GM13976 (cell line): Measurements from ENCODE around the gene CARF.
"Not testable (repeated sequence)": the region's sequence is repeated elsewhere in the genome, so short reads cannot be mapped to it uniquely, and the experiment has no call there.

Experiments
- DNase-seq: peaks from one replicate; pipeline ENCODE4 v3.0.0; 2012; ENCODE audit warnings: low spot score
- in situ Hi-C: fragments of 300-500 bp; cut with MboI; formaldehyde crosslinking; loops from one replicate; pipeline ENCODE4 v1.12.0; 2022; ENCODE audit warnings: low sequenced_read_pairs, mixed read lengths, inconsistent platforms; ENCODE audit not compliant: unreplicated experiment
- TF ChIP-seq, protein P1 (sequence below): IDR thresholded peaks from 2 replicates; pipeline ENCODE4 v1.5.1; 2012; ENCODE audit warnings: borderline replicate concordance, mild to moderate bottlenecking; ENCODE audit not compliant: insufficient read depth; ENCODE audit errors: extremely low read depth, missing control alignments, control extremely low read depth

Gene CARF

DNA sequence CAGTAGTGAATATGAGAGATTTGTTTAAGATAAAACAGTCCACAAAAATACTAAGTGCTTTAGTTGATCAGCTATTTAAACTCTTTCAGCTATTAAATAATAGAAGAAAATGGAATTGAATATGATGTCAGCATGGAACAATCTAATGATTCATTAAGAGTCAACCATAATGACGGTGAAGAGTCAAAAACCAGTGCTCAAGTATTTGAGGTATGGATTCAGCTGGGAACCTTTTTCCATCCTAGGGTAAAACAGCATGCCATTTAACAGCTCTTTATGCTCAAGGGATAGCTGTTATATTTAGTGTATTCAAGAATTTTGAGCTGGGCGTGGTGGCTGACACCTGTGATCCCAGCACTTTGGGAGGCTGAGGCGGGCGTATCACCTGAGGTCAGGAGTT is 29.7 kb downstream of the CARF start:
- DNase-seq = no peak
- in situ Hi-C loops = no loop called here
- TF ChIP-seq, protein P1, sequence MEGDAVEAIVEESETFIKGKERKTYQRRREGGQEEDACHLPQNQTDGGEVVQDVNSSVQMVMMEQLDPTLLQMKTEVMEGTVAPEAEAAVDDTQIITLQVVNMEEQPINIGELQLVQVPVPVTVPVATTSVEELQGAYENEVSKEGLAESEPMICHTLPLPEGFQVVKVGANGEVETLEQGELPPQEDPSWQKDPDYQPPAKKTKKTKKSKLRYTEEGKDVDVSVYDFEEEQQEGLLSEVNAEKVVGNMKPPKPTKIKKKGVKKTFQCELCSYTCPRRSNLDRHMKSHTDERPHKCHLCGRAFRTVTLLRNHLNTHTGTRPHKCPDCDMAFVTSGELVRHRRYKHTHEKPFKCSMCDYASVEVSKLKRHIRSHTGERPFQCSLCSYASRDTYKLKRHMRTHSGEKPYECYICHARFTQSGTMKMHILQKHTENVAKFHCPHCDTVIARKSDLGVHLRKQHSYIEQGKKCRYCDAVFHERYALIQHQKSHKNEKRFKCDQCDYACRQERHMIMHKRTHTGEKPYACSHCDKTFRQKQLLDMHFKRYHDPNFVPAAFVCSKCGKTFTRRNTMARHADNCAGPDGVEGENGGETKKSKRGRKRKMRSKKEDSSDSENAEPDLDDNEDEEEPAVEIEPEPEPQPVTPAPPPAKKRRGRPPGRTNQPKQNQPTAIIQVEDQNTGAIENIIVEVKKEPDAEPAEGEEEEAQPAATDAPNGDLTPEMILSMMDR = no peak

DNA sequence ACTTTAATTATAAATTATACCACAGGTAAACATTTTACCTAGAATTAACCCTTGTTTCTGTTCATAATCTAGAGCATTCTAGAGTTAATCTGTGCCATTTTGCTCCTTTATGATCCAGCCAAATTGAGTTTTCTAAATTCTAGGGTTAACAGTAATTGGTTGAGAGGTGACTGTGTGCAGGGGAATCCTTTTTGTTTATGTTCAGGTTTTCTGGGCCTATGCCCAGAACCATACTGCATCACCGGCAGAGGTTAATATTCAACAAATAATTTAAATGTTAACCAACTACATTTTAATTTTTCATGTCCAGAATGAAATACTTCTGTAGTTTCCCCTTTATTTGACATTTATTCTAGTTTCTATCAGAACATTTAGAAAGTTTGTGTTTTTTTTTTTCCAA is 32.3 kb downstream of the CARF start:
- no peak for DNase-seq
- TF ChIP-seq, protein P1 = no peak
- in situ Hi-C loops = no loop called here

DNA sequence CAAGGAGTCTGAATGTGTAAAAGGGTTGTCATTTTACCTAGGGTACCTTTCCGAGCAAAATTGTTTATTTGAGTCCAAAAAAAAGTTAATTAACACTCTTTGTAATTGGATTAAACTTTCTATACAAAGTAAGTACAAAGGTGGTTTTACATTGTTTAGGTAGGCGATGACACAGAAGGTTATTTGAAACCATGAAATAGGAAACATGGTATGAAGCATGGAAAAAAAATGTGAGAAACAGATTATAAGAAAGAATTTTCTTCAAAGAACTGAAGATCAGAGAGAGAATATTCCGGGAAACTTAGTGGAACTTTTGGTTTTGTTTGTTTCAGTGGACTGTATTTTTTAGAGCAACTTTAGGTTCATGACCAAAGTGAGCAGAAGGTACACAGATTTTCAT is 32.7 kb downstream of the CARF start:
- in situ Hi-C loops = no loop called here
- TF ChIP-seq, protein P1 = no peak
- DNase-seq = no peak

DNA sequence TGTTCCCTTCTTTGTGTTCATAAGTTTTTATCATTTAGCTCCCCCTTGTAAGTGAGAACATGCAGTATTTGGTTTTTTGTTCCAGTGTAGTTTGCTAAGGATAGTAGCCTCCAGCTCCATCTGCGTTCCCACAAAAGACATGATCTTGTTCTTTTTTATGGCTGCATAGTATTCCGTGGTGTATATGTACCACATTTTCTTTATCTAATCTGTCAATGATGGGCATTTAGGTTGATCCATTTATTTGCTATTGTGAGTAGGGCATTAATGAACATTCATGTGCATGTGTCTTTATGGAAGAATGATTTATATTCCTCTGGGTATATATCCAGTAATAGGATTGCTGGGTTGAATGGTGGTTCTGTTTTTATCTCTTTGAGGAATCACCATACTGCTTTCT is 33.4 kb downstream of the CARF start:
- DNase-seq = no peak
- TF ChIP-seq, protein P1 = no peak
- in situ Hi-C loops = no loop called here

DNA sequence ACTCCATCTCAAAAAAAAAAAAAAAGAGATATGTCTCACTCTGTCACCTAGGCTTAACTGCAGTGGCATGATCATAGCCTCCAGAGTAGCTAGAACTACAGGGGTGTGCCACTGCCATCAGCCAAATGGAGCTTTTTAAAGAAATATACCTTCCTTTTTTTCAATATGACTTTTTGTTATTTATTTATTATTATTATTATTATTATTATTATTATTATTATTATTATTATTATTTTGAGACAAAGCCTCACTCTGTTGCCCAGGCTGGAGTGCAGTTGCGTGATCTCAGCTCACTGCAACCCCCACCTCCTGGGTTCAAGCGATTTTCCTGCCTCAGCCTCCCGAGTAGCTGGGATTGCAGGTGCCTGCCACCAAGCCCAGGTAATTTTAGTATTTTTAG is 37.3 kb downstream of the CARF start:
- DNase-seq, in situ Hi-C loops: not testable (repeated sequence)

DNA sequence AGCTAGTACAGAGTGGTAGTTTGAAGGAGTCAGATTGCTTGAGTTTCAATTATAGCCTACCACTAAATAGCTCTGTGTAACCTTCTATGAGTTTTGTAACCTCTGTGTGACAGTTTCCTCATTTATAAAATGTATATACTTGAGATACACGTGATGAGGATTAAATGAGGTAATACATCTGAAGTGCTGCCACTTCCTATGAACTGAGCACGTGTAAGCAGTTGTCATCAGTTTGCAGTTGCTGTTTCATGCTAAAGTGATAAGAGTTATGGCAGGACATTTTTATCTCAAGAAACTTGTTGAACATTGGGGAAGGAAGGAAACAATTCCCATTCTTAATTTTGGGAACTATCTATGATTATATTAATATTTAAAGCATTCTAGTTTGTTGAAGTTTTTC is 38.5 kb downstream of the CARF start:
- DNase-seq = no peak
- TF ChIP-seq, protein P1 = no peak
- in situ Hi-C loops = no loop called here

DNA sequence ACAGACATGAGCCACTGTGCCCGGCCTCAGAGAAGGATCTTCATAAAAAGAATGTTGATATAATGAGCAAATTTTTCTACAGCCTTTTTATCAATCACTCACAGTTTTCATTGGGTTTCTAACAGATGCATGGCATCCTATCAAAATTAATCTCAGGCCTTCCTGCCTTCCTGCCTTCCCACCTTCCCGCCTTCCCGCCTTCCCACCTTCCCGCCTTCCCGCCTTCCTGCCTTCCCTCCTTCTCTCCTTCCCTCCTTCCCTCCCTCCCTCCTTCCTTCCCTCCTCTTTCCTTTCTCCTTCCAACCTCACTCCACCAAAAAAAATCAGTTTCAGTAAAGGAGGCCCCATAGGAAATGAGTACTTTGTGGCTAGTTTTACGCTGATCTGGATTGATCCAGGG is 48.4 kb downstream of the CARF start:
- in situ Hi-C loops = no loop called here
- TF ChIP-seq, protein P1 = no peak
- no peak for DNase-seq
